ENCODE results near the gene CDH20.

- TF ChIP-seq, protein P1, sequence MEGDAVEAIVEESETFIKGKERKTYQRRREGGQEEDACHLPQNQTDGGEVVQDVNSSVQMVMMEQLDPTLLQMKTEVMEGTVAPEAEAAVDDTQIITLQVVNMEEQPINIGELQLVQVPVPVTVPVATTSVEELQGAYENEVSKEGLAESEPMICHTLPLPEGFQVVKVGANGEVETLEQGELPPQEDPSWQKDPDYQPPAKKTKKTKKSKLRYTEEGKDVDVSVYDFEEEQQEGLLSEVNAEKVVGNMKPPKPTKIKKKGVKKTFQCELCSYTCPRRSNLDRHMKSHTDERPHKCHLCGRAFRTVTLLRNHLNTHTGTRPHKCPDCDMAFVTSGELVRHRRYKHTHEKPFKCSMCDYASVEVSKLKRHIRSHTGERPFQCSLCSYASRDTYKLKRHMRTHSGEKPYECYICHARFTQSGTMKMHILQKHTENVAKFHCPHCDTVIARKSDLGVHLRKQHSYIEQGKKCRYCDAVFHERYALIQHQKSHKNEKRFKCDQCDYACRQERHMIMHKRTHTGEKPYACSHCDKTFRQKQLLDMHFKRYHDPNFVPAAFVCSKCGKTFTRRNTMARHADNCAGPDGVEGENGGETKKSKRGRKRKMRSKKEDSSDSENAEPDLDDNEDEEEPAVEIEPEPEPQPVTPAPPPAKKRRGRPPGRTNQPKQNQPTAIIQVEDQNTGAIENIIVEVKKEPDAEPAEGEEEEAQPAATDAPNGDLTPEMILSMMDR (IDR thresholded peaks at IDR 0.05), result no peak
- no peak for TF ChIP-seq ZFX (IDR thresholded peaks at IDR 0.05; ENCODE audit: borderline replicate concordance)
Observed at GRCh38 chr18:61428266-61428665, 95.0 kb downstream of the CDH20 start.
